ENCODE measurements around the gene SUGCT.

The SUGCT gene

DNA sequence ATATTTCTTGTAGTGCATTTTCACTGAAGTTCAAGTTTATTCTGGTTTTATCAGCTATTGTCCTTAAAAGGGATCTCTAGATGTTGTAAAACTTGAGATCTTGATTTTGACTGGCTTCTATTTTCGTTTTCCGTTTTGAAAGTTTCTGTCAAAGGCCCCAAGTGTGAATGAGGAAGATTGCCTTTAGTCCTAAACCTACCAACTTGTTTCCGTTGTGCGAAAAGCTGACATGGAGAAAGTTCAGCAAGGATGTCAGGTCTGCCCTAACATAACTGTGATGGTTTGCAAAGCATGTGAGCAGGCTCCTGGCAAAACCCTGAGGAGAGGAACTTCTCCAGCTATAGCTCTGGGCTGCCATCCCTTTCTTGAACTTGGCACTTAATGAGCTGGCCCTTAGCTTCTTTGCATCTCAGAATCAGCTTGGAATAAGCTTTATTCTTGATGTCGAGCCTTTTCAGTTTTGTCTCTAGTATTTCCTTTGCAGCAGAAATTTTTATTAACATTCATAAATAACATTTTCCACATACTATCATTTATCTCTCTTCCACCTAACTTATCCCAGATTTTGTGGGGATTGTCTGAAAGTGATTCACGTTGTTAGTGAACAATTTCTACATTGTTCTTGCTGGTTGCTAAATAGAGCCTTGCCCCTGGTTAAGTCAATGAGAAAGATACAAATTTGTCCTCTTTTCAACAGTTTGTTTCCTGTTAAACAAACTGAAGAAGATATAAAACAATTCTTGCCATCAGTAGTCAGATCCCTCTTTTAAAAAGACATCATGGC lies 559.4 kb downstream of the SUGCT start:
- DNase-seq (ENCODE audit: low spot score), result no peak

DNA sequence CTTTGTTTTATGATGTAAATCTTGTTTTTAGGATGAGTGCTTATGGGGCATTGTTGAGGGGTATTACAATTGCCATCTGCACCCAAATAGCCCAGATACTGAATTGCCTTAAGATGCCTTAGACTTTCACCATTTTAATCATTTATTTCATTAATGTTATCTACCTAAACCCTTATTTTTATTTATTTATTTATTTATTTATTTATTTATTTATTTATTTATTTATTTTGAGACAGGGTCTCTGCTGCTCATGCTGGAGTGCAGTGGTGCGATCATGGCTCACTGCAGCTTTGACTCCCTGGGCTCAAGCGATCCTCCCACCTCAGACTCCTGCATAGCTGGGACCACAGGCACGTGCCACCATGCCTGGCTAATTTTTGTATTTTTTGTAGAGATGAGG lies 560.2 kb downstream of the SUGCT start:
- DNase-seq (ENCODE audit: low spot score), result no peak

DNA sequence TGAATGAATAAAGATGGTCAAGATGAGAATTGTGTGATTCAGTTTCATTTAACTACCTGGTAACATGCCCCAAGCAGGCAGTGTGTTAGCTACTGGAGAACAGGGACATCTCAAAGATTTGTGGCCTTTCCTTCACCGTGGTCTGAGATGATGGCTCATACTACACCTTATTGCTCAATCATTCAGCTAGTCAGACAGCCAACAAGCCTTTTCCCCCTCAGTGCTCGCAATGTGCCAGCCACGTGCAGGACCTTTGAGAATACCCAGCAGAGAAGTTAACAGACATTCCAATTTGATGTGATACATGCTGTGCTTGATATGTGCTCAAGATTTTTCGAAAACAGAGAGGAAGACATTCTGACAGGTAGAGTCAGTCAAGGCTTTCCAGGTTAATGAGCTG lies 562.8 kb downstream of the SUGCT start:
- DNase-seq (ENCODE audit: low spot score), result no peak

DNA sequence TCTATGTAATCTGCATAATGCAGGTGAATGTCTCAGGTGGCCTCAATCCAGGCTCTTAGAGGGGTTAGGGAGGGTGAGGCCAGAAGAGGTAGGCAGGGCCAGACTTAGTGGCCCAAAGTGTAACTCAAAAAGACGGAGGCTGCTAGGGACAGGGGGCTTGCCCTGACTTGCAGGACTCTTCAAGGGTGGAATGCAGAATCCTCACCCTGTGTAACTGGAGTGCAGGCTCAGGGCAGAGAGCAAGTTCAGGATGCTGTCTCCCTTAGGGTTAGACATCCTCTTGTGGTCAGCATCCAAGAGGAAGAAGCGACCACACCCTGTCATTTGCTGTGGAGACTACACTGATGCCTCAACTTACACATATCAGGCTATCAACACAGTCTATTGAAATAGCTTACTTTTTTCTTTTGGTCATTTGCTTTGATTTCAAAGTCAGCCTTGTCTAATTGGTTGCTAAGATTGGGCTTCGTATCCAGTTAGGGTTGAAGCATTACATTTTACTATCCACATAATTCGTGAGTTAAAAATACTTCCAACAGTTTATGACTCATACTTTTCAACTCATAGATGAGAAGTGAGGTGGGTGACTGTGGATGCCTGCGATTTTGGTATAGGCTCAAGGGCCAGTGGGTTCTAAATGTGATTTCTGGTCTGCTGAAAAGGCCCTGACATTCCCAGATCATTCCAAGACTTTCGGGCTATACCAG lies 563.6 kb downstream of the SUGCT start:
- no peak for DNase-seq (ENCODE audit: low spot score)

DNA sequence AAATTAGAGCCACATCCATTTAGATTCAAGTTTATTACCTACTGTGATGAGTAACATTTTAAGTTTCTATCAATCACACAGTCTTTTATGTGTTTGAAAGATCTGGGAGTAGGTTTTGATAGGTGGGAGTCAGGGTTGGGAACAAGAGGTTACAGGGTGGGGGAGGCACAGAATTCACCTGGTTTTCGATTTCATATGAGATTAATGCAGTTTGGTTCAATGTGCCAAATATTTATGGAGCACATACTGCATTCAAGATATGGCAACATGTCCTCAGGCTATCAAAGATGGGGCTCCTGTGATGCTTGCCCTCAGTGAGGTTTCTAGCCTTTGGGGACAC lies 564.1 kb downstream of the SUGCT start:
- DNase-seq (ENCODE audit: low spot score), result no peak

DNA sequence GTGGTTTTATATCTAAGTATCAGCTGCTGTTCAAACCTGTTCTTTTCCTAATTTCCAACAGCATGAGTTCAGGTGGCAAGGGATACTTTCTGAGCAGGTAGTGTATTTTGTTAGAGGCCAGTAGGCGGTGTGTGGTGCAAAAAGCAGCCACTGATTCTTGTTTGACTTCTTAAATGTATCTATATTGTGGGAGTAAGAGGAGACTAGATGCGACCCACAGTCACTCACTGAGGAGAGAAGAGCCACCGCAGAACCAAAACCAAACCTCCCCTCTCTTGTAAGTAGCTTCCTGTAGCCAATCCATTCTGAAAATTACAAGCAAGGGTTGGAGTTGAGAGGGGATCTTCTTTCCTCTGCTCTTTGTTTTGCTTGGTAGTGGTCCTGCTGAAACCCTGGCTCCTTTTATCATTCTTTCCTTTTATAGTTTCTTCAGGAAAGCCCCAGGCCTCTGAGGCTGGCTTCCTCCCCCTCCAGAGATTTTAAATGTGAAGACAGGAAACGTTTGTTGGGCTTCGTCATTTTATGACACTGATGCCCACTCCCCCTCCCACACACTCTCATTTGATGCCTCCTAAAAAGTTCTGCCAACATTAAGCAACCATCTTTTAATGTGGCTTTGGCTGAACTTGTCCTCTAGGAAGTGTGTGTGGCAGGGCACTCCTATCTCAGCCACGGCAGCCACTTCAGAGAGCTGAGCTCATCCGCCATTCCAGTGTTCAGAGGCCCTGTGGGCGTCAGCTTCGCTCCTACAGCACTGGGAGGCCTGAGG lies 566.0 kb downstream of the SUGCT start:
- DNase-seq (ENCODE audit: low spot score), result no peak

DNA sequence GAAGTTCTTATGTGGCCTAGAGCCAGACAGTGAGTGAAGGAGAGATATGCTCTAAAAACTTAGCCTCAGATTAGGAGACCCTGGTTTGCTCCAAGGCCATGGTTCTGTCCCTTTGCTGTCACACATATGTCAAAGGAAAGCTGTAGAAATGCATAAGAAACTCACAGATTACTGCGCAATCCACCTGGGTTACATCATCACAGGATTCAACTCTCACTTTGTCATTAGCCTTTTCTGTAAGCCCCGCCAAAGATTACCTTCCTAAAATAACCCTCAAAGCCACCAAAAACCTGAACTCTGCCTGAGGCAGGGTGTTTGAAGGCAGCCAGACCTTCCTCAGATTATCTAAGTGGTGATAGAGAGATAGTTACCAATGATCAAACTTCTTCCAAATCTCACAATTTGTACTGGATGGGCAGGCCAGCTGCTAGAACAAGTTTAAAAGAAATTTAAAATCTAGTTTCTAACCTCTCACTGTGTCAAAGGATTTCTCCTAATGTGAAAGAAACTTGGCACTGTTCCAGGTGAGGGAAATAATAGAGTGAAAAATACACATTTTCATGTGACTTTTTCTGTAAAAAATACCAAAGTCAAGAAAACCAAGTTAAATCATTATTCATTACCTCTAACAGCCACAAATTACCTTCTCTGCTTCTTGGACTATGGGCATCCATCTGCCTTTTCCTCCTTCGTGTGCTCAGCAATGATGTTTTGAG lies 567.2 kb downstream of the SUGCT start:
- no peak for DNase-seq (ENCODE audit: low spot score)

DNA sequence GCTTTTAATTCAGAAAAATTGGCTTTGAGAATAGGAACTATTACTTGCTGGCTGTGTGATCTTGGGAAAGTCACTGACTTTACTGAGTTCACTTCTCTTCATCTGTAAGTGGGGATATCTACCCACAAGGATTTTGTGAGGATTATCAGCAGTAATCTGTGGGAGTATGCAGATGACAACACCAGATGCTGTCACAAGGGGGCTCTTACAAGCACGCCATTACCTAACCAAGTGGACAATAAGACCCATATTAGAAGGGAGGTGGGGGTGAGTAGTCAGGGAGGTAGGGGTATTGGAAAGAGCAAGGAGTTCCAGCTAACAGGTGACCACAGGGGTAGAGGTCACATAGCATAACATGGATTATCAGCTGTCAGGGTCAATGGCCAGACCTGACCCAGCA lies 569.4 kb downstream of the SUGCT start:
- DNase-seq (ENCODE audit: low spot score), result no peak

DNA sequence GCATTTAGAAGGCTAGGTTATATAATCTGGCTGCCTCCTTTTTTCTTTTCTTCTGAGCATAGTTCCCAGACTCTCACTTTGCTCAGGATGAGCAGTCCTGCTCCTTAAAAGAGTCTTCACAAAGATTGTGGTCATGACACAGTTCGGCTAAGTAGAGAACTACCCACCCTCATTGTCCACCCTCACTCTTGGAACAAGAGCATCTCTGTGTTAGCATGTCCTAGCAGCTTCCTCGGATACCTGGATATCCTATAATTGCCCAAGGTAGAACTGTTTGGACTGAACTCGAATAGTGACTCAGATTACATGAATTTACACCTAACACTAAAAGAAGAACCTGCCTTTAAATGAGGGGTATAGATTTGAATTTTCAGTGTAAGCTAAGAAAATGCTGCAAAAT lies 572.0 kb downstream of the SUGCT start:
- DNase-seq (ENCODE audit: low spot score), result no peak

DNA sequence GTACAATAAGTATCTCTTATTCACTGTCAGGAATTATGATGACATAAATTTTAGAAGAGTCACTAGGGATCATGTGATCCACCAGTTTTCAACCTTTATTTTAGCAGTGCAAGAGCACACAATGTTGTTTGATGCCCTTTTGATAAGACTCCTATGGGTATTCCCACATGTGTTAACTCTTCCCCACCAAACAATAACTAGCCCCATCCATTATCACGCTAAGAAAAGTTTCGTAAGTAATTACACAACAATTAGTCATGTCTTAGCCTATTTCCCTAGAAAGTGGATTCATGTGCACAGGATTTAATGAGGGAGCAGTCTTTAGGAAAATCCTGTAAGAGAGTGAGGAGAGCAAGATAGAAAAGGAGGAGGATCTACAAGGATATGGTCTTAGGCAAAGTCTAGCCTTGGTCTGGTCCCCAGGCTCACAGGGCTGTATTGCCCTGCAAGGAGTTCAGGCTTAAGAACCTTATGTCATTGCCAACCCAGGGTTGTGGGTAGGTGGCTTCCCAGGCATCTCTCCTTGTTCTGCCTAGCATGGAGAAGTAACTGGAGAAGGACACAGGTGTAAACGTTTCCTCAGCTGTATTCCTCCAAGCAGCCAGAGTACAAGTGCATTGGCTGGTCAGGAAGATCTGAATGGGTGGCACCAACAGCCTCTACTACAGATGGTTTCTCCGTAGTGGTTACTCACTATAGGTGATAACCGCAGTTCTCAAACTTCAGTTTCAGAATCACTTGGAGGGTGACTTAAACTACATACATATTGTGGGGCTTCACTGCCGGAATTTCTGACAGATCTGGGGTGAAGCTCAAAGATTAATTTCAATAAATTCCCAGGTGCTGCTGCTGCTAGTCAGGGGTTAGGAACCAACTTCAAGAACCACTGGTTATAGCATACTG lies 574.5 kb downstream of the SUGCT start:
- DNase-seq (ENCODE audit: low spot score), result no peak

DNA sequence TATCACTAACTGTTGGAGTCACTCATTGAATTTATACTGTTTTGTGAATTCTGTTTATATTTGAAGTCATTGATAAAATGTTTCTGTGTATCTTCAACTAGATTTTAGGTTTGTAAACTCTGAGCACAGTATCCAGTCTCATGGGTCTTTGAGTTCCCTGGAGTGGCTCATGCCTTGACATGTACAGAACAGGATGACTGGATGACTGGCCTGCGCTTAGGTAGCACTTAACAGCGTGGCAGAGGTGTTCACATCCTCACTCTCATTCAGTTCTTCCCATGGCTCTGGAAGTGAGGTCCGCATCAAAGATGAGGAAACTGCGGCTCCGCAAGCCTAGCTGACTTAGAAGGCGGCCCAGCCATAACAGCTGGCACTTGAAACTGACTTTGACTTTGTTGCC lies 576.9 kb downstream of the SUGCT start:
- no peak for DNase-seq (ENCODE audit: low spot score)

DNA sequence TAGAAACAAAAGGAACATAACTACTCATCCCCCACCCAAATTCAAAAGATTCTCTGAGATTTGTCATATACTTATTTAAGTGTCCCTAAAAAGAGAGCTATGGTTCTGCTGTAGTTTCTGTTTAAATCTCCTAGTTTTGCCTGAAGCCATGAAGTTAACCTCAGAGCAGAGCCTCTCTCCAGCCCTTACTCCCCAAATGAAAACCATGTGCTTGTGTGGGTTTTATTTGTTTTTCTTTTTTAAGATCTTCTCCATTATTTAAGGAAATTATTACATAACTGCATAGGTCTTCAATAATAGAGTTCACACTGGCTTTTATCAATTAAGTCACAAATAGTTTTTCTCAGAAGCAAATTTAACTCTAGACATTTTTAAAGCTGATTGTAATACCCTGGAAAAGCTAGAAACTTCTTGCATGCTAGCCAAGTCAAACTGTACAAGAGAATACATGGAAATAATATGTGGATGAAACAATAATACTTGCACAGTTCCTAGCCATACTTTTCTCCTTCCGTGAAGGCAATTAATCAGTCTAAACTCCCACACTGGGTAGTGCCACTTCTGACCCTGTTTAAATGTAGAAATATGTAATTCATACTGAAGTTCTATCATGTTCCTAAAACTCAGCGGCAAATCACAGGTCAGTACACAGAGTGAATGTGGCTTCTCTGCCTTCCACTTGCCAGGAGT lies 579.7 kb downstream of the SUGCT start:
- DNase-seq (ENCODE audit: low spot score), result no peak

DNA sequence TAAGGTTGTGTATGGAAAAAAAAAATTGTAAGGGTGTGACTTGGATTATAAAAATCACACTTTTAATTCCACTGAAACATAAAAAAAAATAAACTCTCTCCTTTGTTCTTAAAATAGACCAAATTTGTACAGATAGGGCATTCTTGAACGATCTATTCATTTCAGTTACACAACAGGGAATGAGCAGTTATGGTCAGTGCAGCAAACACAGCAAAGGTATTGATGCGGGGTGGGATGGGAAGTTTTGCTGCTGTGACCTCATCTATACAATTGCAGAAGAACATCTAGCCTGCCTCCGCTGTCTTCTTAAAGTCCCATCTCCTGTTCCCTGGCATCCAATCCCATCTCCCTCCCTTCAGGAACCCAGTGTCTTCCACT lies 580.2 kb downstream of the SUGCT start:
- DNase-seq (ENCODE audit: low spot score), result no peak

DNA sequence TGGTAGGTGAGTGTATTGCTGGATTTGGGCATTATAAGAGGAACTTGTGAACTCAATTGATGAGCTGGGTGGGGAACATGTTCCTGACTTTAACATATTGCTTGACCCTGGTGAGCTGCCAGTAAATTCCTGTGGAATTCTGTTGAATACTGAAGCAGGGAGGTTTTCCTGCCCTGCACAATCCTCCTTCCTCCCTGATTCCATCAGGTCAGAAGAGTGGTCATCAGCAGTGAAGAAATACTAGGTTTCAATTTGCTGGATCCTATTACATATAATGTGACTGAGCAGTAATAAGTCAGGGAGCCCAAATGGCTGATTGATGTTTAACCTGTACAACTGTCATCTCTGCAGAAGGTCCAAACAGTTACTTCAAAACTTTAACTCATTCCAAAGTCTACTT lies 581.2 kb downstream of the SUGCT start:
- DNase-seq (ENCODE audit: low spot score), result no peak

DNA sequence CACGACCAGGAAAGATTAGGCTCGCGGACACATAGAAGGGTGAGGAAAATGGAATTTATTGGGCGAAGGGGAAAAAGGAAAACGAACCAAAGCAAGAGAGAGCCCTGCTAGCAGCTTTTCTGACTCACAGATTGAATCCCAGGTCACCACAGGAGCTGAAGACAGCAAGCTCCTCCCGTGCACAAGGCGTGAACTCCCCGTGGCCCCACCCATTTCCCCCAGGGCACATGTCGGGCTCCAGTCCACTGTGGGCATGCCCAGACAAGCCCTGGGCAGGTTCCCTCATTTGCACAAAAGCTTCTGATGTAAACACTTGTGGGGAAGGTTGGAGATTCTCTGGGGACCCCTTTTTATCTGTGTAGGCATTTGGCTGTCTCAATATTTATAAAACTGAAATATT lies 582.4 kb downstream of the SUGCT start:
- DNase-seq (ENCODE audit: low spot score), result no peak

DNA sequence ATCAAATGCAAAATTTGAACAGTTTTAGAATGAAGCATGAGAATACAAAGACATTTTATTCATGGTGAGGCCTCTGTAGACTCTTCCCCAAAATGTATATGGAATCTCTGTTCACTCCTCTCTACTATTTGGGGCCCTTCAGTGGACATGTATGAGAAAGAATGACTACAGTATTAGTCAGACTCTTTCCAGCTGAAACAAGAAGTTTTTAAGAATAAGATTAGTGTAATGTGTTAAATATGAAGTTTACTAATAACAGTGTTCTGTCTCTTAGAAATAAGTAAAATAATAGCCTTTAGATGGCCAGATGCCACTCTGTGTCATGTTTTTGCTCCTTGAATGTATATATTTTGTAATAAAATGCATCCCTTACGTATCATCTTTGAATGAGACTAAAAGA lies 585.6 kb downstream of the SUGCT start:
- no peak for DNase-seq (ENCODE audit: low spot score)

DNA sequence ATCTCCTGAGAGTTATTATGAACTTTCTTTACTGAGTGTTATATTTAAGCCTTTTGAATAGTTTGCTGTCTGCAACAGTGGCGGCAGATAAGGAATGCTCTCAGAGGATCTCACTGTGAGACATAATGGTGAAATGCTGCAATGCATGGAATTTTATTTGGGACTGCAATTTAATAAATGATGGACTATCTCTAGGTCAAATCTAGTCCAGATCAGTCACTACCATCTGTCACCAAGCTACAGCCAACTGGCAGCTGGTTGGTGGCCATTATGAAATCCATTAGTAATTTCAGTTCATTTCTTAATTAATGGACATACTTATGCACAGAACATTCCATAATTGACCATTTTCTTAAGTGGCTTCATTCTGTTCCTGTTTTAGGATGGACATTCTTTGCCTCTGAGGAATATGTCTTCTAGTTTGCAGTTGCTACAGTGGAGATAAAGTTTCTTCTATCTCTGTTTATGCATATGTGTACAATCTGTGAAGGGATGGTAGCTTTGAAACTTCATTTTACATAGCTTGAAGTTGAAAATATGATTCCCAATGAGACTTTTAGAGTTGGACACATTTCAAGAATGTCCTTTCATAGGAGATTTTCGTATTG lies 586.6 kb downstream of the SUGCT start:
- DNase-seq (ENCODE audit: low spot score), result no peak

DNA sequence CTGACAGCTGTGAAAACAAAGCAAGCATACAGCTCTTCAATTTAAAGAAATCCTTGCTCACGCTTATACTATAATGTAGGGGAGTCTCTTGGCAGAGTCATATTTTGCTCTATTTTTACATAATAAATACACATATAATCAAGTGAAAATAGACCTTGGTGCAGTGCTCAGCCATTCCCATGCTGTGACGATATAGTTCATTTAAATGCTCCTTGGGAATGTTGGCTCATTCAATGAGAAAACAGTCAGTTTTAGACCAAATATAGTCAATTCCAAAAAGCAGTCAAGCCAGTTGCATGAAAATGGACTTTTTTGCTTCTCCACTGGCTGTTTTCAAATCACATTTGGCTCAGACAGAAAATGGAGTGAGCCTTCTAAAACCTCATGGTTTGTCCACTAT lies 587.4 kb downstream of the SUGCT start:
- DNase-seq (ENCODE audit: low spot score), result no peak

DNA sequence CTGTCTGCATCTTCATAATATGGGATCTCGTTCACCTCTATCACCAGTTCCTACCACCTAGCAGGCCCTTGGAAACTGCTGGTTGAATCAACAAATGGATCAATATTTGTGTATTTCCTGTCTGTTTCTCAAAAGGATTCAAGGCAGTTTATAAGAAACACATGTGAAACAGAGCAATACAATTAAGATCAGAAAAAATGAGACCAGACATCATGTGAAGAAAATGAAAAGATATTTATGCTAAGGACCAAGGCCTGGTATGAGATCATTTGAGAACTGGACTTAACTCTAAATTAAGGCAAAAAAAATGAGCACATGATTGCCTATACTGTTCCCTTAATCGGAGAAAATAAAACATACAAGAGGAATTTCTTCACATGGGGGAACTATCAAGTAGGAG lies 589.0 kb downstream of the SUGCT start:
- no peak for DNase-seq (ENCODE audit: low spot score)

DNA sequence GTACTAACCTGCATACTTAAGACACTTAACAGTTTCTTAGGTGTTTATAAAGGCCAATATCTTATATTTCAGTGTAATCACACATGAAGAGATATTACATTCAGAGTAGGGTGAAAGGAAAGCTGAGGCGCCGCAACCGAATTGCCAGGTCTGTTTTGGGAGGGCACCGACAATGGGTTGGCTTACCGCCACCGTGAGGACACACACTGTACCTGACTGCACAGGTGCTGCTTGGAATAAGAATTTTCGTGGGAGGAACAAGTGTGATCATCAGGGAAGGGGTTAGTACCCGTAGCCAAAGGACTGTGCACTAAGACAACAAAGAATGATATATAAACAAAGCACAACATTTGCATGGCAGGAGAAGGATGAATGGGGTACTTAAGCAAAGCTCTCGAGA lies 591.8 kb downstream of the SUGCT start:
- no peak for DNase-seq (ENCODE audit: low spot score)

DNA sequence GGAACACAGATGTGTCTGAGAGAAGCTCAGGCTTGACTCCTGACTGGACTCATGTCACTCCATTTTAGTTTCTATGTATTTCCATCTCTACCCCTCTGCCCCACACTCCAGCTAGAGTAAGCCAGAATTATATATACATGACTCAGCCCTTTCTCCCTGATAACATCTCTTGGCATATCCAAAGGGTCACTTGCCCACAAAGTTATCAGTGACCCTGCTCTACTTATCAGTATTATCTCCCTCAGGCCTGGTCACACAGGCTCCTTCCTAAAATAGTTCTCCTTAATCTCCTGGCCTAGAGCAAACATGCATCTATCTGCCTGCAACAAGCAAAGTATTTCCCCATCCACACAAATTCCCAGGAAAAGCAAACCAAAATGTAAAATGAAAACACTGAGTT lies 598.3 kb downstream of the SUGCT start:
- no peak for DNase-seq (ENCODE audit: low spot score)

Data from hematopoietic multipotent progenitor cell treated with erythropoietin and hydrocortisone succinate and interleukin-3 and kit ligand, for 17 days (in vitro differentiated cells).